ENCODE data around the gene VANGL2.

Gene VANGL2

GRCh38 chr1:160455153-160455517 is 54.8 kb downstream of the VANGL2 start:
- no peak for DNase-seq (ENCODE audit: low read depth)
- H3K4me3 ChIP-seq (ENCODE audit: low read depth, low read length), result no peak overlapping the region
- TF ChIP-seq, protein P1, sequence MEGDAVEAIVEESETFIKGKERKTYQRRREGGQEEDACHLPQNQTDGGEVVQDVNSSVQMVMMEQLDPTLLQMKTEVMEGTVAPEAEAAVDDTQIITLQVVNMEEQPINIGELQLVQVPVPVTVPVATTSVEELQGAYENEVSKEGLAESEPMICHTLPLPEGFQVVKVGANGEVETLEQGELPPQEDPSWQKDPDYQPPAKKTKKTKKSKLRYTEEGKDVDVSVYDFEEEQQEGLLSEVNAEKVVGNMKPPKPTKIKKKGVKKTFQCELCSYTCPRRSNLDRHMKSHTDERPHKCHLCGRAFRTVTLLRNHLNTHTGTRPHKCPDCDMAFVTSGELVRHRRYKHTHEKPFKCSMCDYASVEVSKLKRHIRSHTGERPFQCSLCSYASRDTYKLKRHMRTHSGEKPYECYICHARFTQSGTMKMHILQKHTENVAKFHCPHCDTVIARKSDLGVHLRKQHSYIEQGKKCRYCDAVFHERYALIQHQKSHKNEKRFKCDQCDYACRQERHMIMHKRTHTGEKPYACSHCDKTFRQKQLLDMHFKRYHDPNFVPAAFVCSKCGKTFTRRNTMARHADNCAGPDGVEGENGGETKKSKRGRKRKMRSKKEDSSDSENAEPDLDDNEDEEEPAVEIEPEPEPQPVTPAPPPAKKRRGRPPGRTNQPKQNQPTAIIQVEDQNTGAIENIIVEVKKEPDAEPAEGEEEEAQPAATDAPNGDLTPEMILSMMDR (conservative IDR thresholded peaks at IDR 0.05; ENCODE audit: low read depth, low read length), result no peak

GRCh38 chr1:160459056-160459455 is 58.7 kb downstream of the VANGL2 start:
- no peak overlapping the region for H3K4me3 ChIP-seq (ENCODE audit: low read depth, low read length)

GRCh38 chr1:160459687-160460086 is 59.3 kb downstream of the VANGL2 start:
- TF ChIP-seq, protein P1 (conservative IDR thresholded peaks at IDR 0.05; ENCODE audit: low read depth, low read length), result no peak
- H3K4me3 ChIP-seq (ENCODE audit: low read depth, low read length), result no peak overlapping the region
- no peak for DNase-seq (ENCODE audit: low read depth)

More at GRCh38 chr1:160459056-160459455, 58.7 kb downstream of the VANGL2 start:
- DNase-seq (ENCODE audit: low read depth), result no peak
- TF ChIP-seq, protein P1 (conservative IDR thresholded peaks at IDR 0.05; ENCODE audit: low read depth, low read length), result no peak

- no peak for DNase-seq (ENCODE audit: low read depth)
- H3K4me3 ChIP-seq (ENCODE audit: low read depth, low read length), result no peak overlapping the region
- TF ChIP-seq, protein P1 (conservative IDR thresholded peaks at IDR 0.05; ENCODE audit: low read depth, low read length), result no peak
These were observed 59.9 kb downstream of the VANGL2 start for GRCh38 chr1:160460214-160460642.

- TF ChIP-seq, protein P1 (conservative IDR thresholded peaks at IDR 0.05; ENCODE audit: low read depth, low read length), result no peak
- DNase-seq (ENCODE audit: low read depth), result no peak
- H3K4me3 ChIP-seq (ENCODE audit: low read depth, low read length), result no peak overlapping the region
These were observed 60.4 kb downstream of the VANGL2 start for GRCh38 chr1:160460683-160461287.

DNA sequence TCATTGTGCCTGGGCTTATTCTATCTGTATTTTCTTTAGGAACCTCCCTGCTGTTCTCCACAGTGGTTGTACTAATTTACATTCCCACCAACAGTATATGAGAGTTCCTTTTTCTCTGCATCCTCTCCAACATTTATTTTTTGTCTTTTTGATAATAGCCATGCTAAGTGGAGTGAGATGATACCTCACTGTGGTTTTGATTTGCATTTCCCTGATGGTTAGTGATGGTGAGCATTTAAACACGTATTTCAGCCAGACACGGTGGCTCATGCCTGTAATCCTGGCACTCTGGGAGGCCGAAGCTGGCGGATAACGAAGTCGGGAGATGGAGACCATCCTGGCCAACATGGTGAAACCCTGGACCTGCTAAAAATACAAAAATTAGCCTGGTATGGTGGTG is 64.8 kb downstream of the VANGL2 start:
- peak; percentile 2 for DNase-seq (ENCODE audit: low read depth)
- no peak overlapping the region for H3K4me3 ChIP-seq (ENCODE audit: low read depth, low read length)
- TF ChIP-seq, protein P1 (conservative IDR thresholded peaks at IDR 0.05; ENCODE audit: low read depth, low read length), result no peak

- no peak for DNase-seq (ENCODE audit: low read depth)
- TF ChIP-seq, protein P1 (conservative IDR thresholded peaks at IDR 0.05; ENCODE audit: low read depth, low read length), result no peak
- H3K4me3 ChIP-seq (ENCODE audit: low read depth, low read length), result no peak overlapping the region
These were observed 66.6 kb downstream of the VANGL2 start for GRCh38 chr1:160466961-160467360.
